Measurements from ENCODE around the gene INPP5D.

The INPP5D gene

GRCh38 chr2:233059797-233060500 lies at the start of gene INPP5D:
INPP5D (plus strand) TSS chr2:233060342; CDS start chr2:233060479, 137 bp downstream.
- no peak for TF ChIP-seq CTCF (conservative IDR thresholded peaks at IDR 0.05; ENCODE audit: low read depth)
- CTCF ChIA-PET: interaction anchor here (0.7 to 0.8 kb wide), 4 partner anchors 20 to 191 kb away, joined by 3 to 4 read pairs (median 3); partner anchors contain the start of gene ATG16L1

GRCh38 chr2:233010569-233011267 lies 49.4 kb upstream of the INPP5D start:
- POLR2A ChIA-PET (ENCODE audit: low non-redundant PET): no interaction called here
- CTCF ChIA-PET: interaction anchor here (0.6 kb wide), 1 partner anchor 92 kb away, joined by 3 read pairs; no protein-coding TSS in a partner anchor
- TF ChIP-seq CTCF (conservative IDR thresholded peaks at IDR 0.05; ENCODE audit: low read depth): no peak

More at GRCh38 chr2:233059797-233060500, at the start of gene INPP5D:
- H3K27ac ChIP-seq: no peak within 1 kb of the TSS
- no peak for DNase-seq (ENCODE audit: low spot score)
- POLR2A ChIA-PET (ENCODE audit: low non-redundant PET): no interaction called here

GRCh38 chr2:233011268-233011650 lies 48.9 kb upstream of the INPP5D start:
- DNase-seq (ENCODE audit: low spot score): no peak
- H3K27ac ChIP-seq: no peak overlapping the region
- TF ChIP-seq CTCF (conservative IDR thresholded peaks at IDR 0.05; ENCODE audit: low read depth): no peak
- ChIA-PET CTCF (interaction anchor here (0.6 kb wide), 1 partner anchor 91 kb away, joined by 3 read pairs; no protein-coding TSS in a partner anchor), POLR2A (ENCODE audit: low non-redundant PET) (no interaction called here)

More at GRCh38 chr2:233010569-233011267, 49.4 kb upstream of the INPP5D start:
- no peak overlapping the region for H3K27ac ChIP-seq
- DNase-seq (ENCODE audit: low spot score): no peak

- DNase-seq (ENCODE audit: low spot score): no peak
- POLR2A ChIA-PET (ENCODE audit: low non-redundant PET): no interaction called here
Measured at GRCh38 chr2:233011702-233012131, 48.4 kb upstream of the INPP5D start.

GRCh38 chr2:233012301-233012971 lies 47.7 kb upstream of the INPP5D start:
- POLR2A ChIA-PET (ENCODE audit: low non-redundant PET): no interaction called here

More at GRCh38 chr2:233011702-233012131, 48.4 kb upstream of the INPP5D start:
- CTCF ChIA-PET: interaction anchor here (0.6 kb wide), 2 partner anchors 7 to 91 kb away, joined by 3 to 4 read pairs; no protein-coding TSS in a partner anchor
- H3K27ac ChIP-seq: no peak overlapping the region
- no peak for TF ChIP-seq CTCF (conservative IDR thresholded peaks at IDR 0.05; ENCODE audit: low read depth)

More at GRCh38 chr2:233012301-233012971, 47.7 kb upstream of the INPP5D start:
- DNase-seq (ENCODE audit: low spot score): no peak
- CTCF ChIA-PET: interaction anchor here (0.6 kb wide), 1 partner anchor 8 kb away, joined by 4 read pairs; no protein-coding TSS in a partner anchor
- 0 out of 2 replicates have a peak overlapping the region, but pooled peaks have one; percentile 6 for H3K27ac ChIP-seq
- no peak for TF ChIP-seq CTCF (conservative IDR thresholded peaks at IDR 0.05; ENCODE audit: low read depth)
